Measurements from ENCODE around the gene LIN7A.
"Not testable (repeated sequence)": the region's sequence is repeated elsewhere in the genome, so short reads cannot be mapped to it uniquely, and the experiment has no call there.

Gene LIN7A

DNA sequence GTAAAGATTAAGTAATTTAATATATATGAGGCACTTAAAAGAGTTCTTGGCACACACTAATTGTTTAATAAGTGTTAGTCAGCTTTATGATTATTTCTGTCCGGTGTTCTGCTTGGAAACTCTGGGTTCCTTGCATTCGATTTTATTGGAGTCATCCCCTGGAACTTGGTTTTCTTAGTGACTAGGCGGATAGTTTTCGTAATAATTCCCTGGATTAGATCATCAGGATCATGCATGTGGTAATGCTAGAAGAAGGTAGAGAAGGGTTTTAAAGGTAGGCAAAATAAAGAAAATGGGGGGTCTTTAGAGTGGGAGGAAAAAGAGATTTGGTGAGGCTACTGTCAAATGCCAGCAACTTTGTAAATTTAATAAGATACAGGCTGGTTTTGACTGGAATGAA, 132.6 kb downstream of the LIN7A start:
- no peak for DNase-seq

- DNase-seq, result no peak
These were observed 134.9 kb downstream of the LIN7A start for GRCh38 chr12:80802652-80803400.

DNA sequence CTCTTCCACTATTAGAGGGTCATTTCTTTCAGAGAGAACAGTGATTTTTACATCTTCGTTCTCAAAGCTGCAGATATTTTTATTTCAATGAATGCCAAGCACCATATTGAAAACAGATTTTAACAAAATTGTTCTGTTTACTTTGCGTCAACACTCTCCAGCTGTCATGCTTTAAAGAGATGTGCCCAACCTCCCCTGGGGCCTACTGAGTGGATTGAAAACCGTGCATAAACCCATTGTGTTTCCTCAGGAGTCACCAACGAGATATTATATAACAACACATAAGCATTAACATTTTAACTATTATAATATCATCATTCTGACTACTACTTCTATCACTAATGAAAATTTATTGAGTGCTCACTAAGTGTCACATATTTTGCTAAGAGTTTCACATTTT, 139.5 kb downstream of the LIN7A start:
- no peak for DNase-seq

GRCh38 chr12:80794551-80794950, 143.2 kb downstream of the LIN7A start:
- no peak for DNase-seq

GRCh38 chr12:80792861-80793260, 144.9 kb downstream of the LIN7A start:
- no peak for DNase-seq

DNA sequence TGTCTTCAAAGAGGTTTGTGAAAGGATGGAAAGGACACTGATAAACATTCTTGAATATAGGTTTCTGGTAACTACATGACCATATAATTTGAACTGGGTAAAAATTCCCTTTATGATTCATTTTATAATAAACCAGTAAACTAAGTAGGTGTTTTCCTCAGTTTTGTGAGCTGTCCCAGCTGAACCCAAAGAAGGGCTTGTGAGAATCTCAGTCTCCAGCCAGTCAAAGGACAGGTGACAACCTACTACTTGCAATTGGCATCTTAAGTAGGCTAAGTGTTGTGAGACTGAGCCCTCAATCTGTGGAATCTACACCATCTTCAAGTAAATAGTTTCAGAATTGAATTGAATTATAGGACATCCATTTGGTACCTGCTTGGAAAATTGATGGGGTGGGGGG, 145.9 kb downstream of the LIN7A start:
- DNase-seq, result no peak

- DNase-seq, result not testable (repeated sequence)
These were observed 149.3 kb downstream of the LIN7A start for GRCh38 chr12:80788407-80788806.

DNA sequence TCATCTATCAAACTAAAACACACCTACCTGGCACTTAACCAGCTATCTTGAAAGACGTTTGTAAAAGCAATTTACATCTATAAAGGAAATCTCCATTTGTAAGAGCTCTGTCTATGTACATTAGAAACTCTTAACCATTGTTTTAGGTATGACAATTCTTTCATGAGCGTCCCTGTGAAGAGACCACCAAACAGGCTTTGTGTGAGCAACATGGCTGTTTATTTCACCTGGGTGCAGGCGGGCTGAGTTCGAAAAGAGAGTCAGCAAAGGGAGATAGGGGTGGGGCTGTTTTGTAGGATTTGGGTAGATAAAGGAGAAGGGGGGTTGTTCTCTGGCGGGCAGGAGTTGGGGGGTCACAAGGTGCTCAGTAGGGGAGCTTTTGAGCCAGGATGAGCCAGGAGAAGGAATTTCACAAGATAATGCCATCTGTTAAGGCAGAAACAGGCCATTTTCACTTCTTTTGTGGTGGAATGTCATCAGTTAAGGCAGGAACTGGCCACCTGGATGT, 154.7 kb downstream of the LIN7A start:
- DNase-seq, result not testable (repeated sequence)

DNA sequence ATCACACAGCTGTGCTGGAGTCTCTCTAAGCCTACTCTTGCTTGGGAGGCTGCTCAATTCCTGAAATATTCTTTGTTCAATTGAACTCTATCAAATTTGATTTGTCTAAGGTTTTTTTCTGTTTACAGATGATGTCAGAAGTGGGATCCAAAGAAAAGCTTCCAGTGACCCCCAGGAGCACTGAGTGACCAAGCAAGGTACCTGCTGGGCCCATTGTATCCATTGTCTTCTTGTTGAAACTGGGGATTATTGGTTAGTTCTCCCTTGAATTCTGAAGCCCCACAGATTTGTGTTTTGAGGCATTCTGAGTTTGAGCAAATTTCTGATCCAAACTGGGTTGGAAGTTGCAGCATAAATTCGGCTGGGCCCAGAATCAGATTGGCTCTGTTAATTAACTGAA, 156.4 kb downstream of the LIN7A start:
- DNase-seq, result no peak

GRCh38 chr12:80780746-80781145, 157.0 kb downstream of the LIN7A start:
- no peak for DNase-seq

- DNase-seq, result no peak
These were observed 159.7 kb downstream of the LIN7A start for GRCh38 chr12:80778005-80778541.

GRCh38 chr12:80777587-80777986, 160.1 kb downstream of the LIN7A start:
- DNase-seq, result no peak

DNA sequence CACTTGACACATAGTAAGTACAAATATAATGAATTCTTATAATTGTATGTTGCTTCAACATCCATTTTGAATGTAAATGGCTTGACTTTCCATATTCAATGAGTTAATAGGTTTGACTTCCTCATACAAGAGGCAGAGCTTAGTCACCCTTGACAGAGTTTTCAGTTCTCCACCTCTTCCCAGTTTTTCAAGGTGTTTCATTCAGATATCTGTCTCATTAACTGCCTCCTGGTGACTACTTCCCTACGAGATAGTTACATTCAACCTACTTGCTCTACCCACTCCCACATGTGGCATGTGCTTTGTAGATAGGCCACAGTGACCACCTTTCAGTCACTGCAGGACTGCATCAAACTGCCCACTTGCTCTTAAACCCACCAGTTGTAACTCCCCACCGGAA, 161.0 kb downstream of the LIN7A start:
- DNase-seq, result no peak

GRCh38 chr12:80770958-80771357, 166.8 kb downstream of the LIN7A start:
- DNase-seq, result no peak

GRCh38 chr12:80769553-80770140, 168.1 kb downstream of the LIN7A start:
- no peak for DNase-seq

DNA sequence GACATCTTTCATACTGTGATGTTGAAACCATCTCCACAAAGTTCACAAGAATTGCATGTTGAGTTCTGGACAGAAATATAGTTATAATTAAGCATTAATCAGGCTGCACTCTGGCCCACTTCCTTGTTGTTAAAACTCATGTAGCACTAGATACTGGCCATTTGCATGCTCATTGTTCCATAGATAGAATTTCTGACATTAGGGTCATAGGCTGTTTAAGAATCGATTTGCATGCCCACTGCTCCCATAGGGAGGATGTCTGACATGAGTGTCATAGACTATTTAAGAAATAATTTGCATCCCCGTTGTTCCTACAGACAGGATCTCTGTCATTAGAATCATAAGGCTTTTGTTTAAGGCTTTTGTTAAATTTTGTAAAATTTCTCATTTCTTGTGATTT, 170.8 kb downstream of the LIN7A start:
- no peak for DNase-seq

- DNase-seq, result no peak
These were observed 171.5 kb downstream of the LIN7A start for GRCh38 chr12:80766210-80766609.

GRCh38 chr12:80763874-80764273, 173.9 kb downstream of the LIN7A start:
- DNase-seq, result no peak

DNA sequence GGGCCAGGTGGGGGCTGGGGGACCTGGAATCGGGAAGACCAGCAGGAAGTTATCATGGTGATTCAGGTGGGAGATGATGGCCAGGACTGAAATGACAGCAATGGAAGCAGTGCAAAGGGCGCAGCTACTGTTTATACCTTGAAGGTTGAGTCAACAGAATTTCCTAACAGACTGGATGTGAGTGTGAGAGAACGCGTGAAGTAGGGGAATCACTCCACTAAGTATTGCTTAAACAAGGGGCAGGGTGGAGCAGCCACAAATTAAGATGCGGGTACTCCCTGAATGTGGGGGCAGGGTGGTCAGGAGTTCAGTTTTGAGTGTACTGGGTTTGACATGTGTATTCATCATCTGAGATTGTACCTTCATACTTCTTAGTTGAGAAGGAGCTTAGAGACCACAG, 175.9 kb downstream of the LIN7A start:
- DNase-seq, result no peak

GRCh38 chr12:80756875-80757274, 180.9 kb downstream of the LIN7A start:
- DNase-seq, result no peak

GRCh38 chr12:80754274-80754673, 183.5 kb downstream of the LIN7A start:
- DNase-seq, result no peak

- no peak for DNase-seq
These were observed 185.3 kb downstream of the LIN7A start for GRCh38 chr12:80752464-80752863.

- DNase-seq, result no peak
These were observed 188.3 kb downstream of the LIN7A start for GRCh38 chr12:80749456-80749855.

DNA sequence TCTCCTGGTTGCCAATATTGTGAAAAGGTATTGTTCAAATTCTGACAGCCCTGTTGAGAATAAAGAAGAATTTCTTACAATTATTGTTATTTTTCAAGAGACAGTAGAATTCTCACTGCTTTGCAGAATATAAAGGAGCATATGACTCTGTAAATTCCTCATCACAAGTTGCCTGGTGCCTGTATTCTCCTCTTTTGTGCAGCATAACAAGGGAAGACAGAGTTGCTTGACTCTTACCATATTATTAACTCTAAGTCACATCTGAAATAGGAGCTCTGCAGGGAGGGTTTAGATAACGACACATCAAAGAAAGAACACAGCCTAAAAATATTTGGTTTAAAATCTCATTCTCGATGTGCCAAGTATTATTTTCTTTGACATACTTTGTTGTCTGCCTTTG, 189.9 kb downstream of the LIN7A start:
- no peak for DNase-seq
